Activated naive CD4-positive, alpha-beta T cell treated with anti-CD3 and anti-CD28 coated beads for 36 hours (primary cell): ENCODE results near the gene SLC16A6. TPM values are rescaled to one million over a fixed set of nuclear protein-coding genes. Genes with fewer than 3 reads are reported as not detected.
A peak's percentile ranks its signal among the peaks of the same experiment; 100 is the strongest.
"Not testable (repeated sequence)": the region's sequence is repeated elsewhere in the genome, so short reads cannot be mapped to it uniquely, and the experiment has no call there.

Source experiments
- CTCF ChIA-PET: fragments of 350-600 bp; sonication (Branson Sonifier 250); formaldehyde crosslinking; loops from one replicate; lab custom pipeline; 2021; ENCODE audit warnings: antibody characterized with exemption; lab: Charles Lee
- DNase-seq: peaks from one replicate; pipeline ENCODE4 v3.0.0-alpha.2; 2020
- H3K27ac Mint-ChIP-seq: one replicate; pipeline ENCODE4 v1.8.0; 2021; ENCODE audit warnings: mild to moderate bottlenecking, mixed read lengths
- H3K27me3 Mint-ChIP-seq: one replicate; pipeline ENCODE4 v1.8.0; 2021; ENCODE audit warnings: low read depth, mixed read lengths
- H3K36me3 Mint-ChIP-seq: one replicate; pipeline ENCODE4 v1.8.0; 2021; ENCODE audit warnings: low read depth, mixed read lengths
- H3K4me1 Mint-ChIP-seq: one replicate; pipeline ENCODE4 v1.8.0; 2021; ENCODE audit warnings: low read depth, mixed read lengths
- H3K4me3 Mint-ChIP-seq: one replicate; pipeline ENCODE4 v1.8.0; 2021; ENCODE audit warnings: mild to moderate bottlenecking, moderate library complexity, mixed read lengths
- H3K9me3 Mint-ChIP-seq: one replicate; pipeline ENCODE4 v1.8.0; 2021; ENCODE audit warnings: mixed read lengths
- intact Hi-C: fragments of 100-400 bp; cut with micrococcal nuclease; formaldehyde crosslinking; loops from one replicate; pipeline ENCODE4 v1.15.1; 2023
- total RNA-seq, 2 experiments: library from RNA; stranded (reverse); gene quantifications; one replicate each; pipeline ENCODE4 v1.2.3, GENCODE V29; 2021

SLC16A6 gene
- total RNA-seq, 2 experiments from 2014 or later, result 0.96 to 1.1 TPM

- Mint-ChIP-seq H3K4me1 (peaks cover 54% of the 10 kb centered on the region), H3K4me3 (peak overlapping the region; percentile 74), H3K27ac (peak overlapping the region; percentile 94), H3K9me3 (no peaks in the 10 kb centered on the region), H3K27me3 (no peaks in the 10 kb centered on the region), H3K36me3 (no peaks in the 10 kb centered on the region)
- CTCF ChIA-PET, result interaction anchor here (0.7 to 3.4 kb wide), 5 partner anchors 10 to 222 kb away, joined by 3 to 13 read pairs (median 4); partner anchors contain the start of gene AMZ2
- no peak for DNase-seq
- intact Hi-C loops, result loop anchor here (2.0 to 5.0 kb wide), 2 partner anchors 52 to 136 kb away; partner anchors contain the start of genes ARSG and SLC16A6
Measured at GRCh38 chr17:68238164-68238870, 52.6 kb downstream of the SLC16A6 start.

DNA sequence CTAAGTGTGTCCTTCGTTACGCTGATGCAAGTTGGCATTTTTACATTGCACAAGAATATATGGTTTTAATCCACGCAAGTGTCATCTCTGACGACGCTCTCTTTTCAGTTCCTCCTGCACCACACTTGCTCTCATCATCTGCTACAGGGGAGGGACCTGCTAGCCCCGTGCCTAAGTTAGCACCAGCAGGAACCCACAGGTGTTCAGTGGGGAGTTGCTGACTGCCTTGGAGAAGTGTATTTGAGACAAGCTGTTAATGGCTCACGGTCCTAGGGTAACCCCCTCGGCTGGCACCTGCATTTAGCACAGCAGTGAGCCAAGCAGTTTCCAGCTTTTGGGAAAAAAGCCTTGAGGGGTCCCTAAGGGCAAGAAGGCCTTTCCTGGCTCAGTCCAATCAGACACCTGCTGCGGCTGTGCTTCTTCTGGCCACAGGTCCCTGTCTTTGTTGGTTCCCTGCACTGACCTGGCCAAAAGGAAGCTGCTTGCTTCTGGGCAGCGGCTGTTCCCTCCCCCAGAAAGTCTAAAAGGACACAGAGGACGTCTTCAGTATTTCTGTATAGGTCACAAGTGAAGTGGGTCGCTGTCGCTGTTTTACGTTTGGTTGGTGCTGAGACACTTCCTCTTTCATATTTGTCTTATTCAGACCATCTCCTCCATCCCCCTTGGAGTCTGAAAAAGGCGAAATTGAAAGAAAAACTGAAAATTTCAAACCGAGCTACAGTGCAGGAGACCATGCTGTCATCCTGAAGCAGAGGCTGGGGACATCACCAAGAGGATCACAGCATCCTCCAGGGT is 53.4 kb downstream of the SLC16A6 start:
- H3K4me1 Mint-ChIP-seq, result peaks cover 54% of the 10 kb centered on the region
- CTCF ChIA-PET, result interaction anchor here (0.7 to 3.4 kb wide), 6 partner anchors 11 to 223 kb away, joined by 3 to 13 read pairs (median 4); partner anchors contain the start of gene AMZ2
- intact Hi-C loops, result loop anchor here (1.0 to 5.0 kb wide), 3 partner anchors 21 to 135 kb away; partner anchors contain the start of genes ARSG and SLC16A6
- H3K27ac Mint-ChIP-seq, result peak overlapping the region; percentile 94
- not testable (repeated sequence) for H3K9me3 Mint-ChIP-seq, H3K36me3 Mint-ChIP-seq, H3K27me3 Mint-ChIP-seq
- peak overlapping the region; percentile 74 for H3K4me3 Mint-ChIP-seq
- DNase-seq, result peak; percentile 60

DNA sequence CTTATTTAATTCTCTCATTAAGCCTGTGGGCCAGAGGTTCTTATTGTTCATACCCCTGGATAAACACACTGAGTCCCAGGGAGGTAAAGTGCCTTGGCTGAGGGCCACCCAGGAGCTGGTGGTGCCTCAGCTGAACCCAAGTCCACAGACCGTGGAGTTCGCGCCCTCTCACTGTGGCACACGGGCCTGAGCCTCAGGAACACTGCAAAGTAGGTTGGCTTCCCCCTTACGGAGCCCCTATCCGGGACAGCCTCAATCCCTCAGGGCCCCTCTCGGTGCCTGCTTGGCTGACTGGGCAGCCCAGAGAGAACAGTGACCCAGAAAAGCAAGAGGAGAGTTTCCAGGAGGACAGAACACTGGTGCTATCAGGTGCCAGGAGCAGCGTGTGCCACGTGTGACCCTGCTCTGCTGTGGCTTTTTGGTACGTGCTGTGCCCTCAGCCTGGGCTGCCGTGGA is 55.6 kb downstream of the SLC16A6 start:
- intact Hi-C loops, result loop anchor here (5.0 kb wide), 1 partner anchor 133 kb away; no protein-coding TSS in a partner anchor
- H3K4me3 Mint-ChIP-seq, H3K9me3 Mint-ChIP-seq, H3K36me3 Mint-ChIP-seq, DNase-seq, H3K27me3 Mint-ChIP-seq, H3K27ac Mint-ChIP-seq, CTCF ChIA-PET: not testable (repeated sequence)
- H3K4me1 Mint-ChIP-seq, result peaks cover 48% of the 10 kb centered on the region

GRCh38 chr17:68234726-68235335 is 56.1 kb downstream of the SLC16A6 start:
- H3K4me1 Mint-ChIP-seq, result peaks cover 43% of the 10 kb centered on the region
- not testable (repeated sequence) for H3K9me3 Mint-ChIP-seq, H3K27ac Mint-ChIP-seq, H3K4me3 Mint-ChIP-seq, H3K36me3 Mint-ChIP-seq, H3K27me3 Mint-ChIP-seq
- DNase-seq, result peak; percentile 43
- CTCF ChIA-PET, result interaction anchor here (0.8 kb wide), 1 partner anchor 8 kb away, joined by 3 read pairs; no protein-coding TSS in a partner anchor
- intact Hi-C loops, result loop anchor here (5.0 kb wide), 1 partner anchor 133 kb away; no protein-coding TSS in a partner anchor

DNA sequence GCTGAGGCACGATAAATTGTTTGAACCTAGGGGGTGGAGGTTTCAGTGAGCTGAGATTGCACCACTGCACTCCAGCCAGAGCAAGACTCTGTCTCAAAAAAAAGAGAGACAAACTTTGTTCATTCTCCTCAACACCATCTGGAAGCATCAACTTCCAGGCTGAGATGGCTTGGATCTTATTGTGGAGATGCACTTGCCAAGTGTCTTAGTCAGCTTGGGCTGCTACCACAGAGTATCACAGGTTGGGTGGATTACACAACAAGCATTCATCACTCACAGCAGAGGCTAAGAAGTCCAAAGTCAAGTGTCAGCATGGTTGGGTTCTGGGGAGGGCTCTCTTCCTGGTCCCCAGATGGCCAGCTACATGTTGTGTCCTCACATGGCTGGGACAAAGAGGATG is 58.2 kb downstream of the SLC16A6 start:
- H3K4me3 Mint-ChIP-seq, H3K9me3 Mint-ChIP-seq, H3K27ac Mint-ChIP-seq, intact Hi-C loops, H3K27me3 Mint-ChIP-seq, H3K36me3 Mint-ChIP-seq, DNase-seq: not testable (repeated sequence)
- CTCF ChIA-PET, result interaction anchor here (0.6 to 1.2 kb wide), 2 partner anchors 28 to 29 kb away, joined by 3 read pairs; no protein-coding TSS in a partner anchor
- peaks cover 42% of the 10 kb centered on the region for H3K4me1 Mint-ChIP-seq

- no peak overlapping the region for H3K27ac Mint-ChIP-seq
- CTCF ChIA-PET, result no interaction called here
- no peak for DNase-seq
- no peak overlapping the region for H3K4me3 Mint-ChIP-seq
- H3K9me3 Mint-ChIP-seq, result no peaks in the 10 kb centered on the region
- H3K27me3 Mint-ChIP-seq, result no peaks in the 10 kb centered on the region
- intact Hi-C loops, result no loop called here
- H3K36me3 Mint-ChIP-seq, result no peaks in the 10 kb centered on the region
- peaks cover 36% of the 10 kb centered on the region for H3K4me1 Mint-ChIP-seq
Measured at GRCh38 chr17:68231541-68231940, 59.4 kb downstream of the SLC16A6 start.

GRCh38 chr17:68231131-68231530 is 59.8 kb downstream of the SLC16A6 start:
- H3K4me1 Mint-ChIP-seq, result peaks cover 36% of the 10 kb centered on the region
- CTCF ChIA-PET, H3K9me3 Mint-ChIP-seq, H3K27ac Mint-ChIP-seq, H3K27me3 Mint-ChIP-seq, H3K36me3 Mint-ChIP-seq, DNase-seq, H3K4me3 Mint-ChIP-seq, intact Hi-C loops: not testable (repeated sequence)

GRCh38 chr17:68229619-68230018 is 61.3 kb downstream of the SLC16A6 start:
- Mint-ChIP-seq H3K36me3 (no peaks in the 10 kb centered on the region), H3K27ac (no peak overlapping the region), H3K9me3 (no peaks in the 10 kb centered on the region), H3K4me3 (no peak overlapping the region), H3K4me1 (peaks cover 28% of the 10 kb centered on the region), H3K27me3 (no peaks in the 10 kb centered on the region)
- intact Hi-C loops, result no loop called here
- DNase-seq, result no peak
- CTCF ChIA-PET, result interaction anchor here (0.5 kb wide), 1 partner anchor 20 kb away, joined by 3 read pairs; no protein-coding TSS in a partner anchor

GRCh38 chr17:68228817-68229570 is 61.9 kb downstream of the SLC16A6 start:
- CTCF ChIA-PET, result no interaction called here
- H3K4me1 Mint-ChIP-seq, result peaks cover 26% of the 10 kb centered on the region
- H3K36me3 Mint-ChIP-seq, result no peaks in the 10 kb centered on the region

GRCh38 chr17:68228039-68228680 is 62.8 kb downstream of the SLC16A6 start:
- Mint-ChIP-seq H3K4me1 (peaks cover 26% of the 10 kb centered on the region), H3K27ac (peak overlapping the region; percentile 67)
- DNase-seq, result peak; percentile 58
- H3K9me3 Mint-ChIP-seq, CTCF ChIA-PET, intact Hi-C loops, H3K36me3 Mint-ChIP-seq, H3K4me3 Mint-ChIP-seq, H3K27me3 Mint-ChIP-seq: not testable (repeated sequence)

More at GRCh38 chr17:68228817-68229570, 61.9 kb downstream of the SLC16A6 start:
- intact Hi-C loops, result no loop called here
- no peak overlapping the region for H3K4me3 Mint-ChIP-seq
- no peaks in the 10 kb centered on the region for H3K9me3 Mint-ChIP-seq
- H3K27ac Mint-ChIP-seq, result peak overlapping the region; percentile 10
- H3K27me3 Mint-ChIP-seq, result no peaks in the 10 kb centered on the region
- no peak for DNase-seq

GRCh38 chr17:68225055-68225454 is 65.9 kb downstream of the SLC16A6 start:
- H3K9me3 Mint-ChIP-seq, intact Hi-C loops, DNase-seq, H3K27ac Mint-ChIP-seq, H3K4me3 Mint-ChIP-seq, H3K36me3 Mint-ChIP-seq, H3K27me3 Mint-ChIP-seq: not testable (repeated sequence)
- CTCF ChIA-PET, result interaction anchor here (0.6 to 0.9 kb wide), 2 partner anchors 13 to 170 kb away, joined by 3 read pairs; no protein-coding TSS in a partner anchor
- H3K4me1 Mint-ChIP-seq, result peaks cover 26% of the 10 kb centered on the region
